A549 (cell line): ENCODE measurements around the gene AEBP1.

Experiments used
- CHD2 ChIP-seq: fragments of 150-350 bp; IDR thresholded peaks from 2 replicates; pipeline ENCODE4 v1.6.1; 2014; ENCODE audit warnings: low read length; ENCODE audit not compliant: partially characterized antibody
- POLR2A ChIP-seq: IDR thresholded peaks from 2 replicates; pipeline ENCODE4 v1.6.1; 2012; ENCODE audit warnings: mild to moderate bottlenecking, low read length
- TP53 ChIP-seq: fragments of 250-450 bp; sonication (Bioruptor Pico); IDR thresholded peaks from 2 replicates; pipeline ENCODE4 v1.5.0; 2021; ENCODE audit warnings: mild to moderate bottlenecking, moderate library complexity
- TF ChIP-seq, protein P1 (sequence below): fragments of >200 bp; sonication (Bioruptor Twin); formaldehyde crosslinking; IDR thresholded peaks from 3 replicates; pipeline ENCODE4 v1.5.1; 2016
- TF ChIP-seq, protein P2 (sequence below): fragments of >200 bp; sonication (Bioruptor Twin); formaldehyde crosslinking; IDR thresholded peaks from 3 replicates; pipeline ENCODE4 v1.6.1; 2016
- TF ChIP-seq, protein P3 (sequence below): IDR thresholded peaks from 2 replicates; pipeline ENCODE4 v1.6.1; 2012

DNA sequence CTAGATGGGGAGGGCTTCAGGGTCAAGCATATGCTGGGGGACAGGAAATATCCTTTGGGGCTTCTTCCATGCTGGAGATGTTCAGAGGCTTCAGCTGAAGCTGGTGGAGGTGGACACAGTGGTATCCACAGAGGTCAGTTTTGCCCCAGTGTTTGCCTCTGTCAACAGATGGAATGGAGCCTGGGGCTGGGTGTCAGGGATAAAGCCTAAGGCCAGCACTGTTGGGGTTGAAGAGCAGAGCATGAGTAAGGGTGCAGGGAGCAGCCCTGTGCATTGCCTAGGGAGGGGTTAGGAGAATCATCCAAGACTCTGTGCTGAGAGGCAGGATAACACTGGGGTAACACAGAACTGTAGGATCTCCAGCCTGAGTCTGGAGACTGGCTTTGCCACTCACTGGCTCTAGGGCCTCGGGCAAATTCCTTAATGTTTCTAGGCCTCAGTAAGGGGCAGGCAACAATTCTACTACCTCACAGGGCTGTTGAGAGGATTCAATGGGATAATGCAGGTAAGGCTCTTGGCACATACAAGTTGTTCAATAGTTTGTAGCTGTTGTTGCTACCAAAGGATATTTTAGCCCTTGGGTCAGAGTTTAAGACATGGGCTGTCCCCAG, 58.7 kb downstream of the AEBP1 start:
- TF ChIP-seq, protein P1, sequence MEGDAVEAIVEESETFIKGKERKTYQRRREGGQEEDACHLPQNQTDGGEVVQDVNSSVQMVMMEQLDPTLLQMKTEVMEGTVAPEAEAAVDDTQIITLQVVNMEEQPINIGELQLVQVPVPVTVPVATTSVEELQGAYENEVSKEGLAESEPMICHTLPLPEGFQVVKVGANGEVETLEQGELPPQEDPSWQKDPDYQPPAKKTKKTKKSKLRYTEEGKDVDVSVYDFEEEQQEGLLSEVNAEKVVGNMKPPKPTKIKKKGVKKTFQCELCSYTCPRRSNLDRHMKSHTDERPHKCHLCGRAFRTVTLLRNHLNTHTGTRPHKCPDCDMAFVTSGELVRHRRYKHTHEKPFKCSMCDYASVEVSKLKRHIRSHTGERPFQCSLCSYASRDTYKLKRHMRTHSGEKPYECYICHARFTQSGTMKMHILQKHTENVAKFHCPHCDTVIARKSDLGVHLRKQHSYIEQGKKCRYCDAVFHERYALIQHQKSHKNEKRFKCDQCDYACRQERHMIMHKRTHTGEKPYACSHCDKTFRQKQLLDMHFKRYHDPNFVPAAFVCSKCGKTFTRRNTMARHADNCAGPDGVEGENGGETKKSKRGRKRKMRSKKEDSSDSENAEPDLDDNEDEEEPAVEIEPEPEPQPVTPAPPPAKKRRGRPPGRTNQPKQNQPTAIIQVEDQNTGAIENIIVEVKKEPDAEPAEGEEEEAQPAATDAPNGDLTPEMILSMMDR, result no peak
- TF ChIP-seq, protein P2, sequence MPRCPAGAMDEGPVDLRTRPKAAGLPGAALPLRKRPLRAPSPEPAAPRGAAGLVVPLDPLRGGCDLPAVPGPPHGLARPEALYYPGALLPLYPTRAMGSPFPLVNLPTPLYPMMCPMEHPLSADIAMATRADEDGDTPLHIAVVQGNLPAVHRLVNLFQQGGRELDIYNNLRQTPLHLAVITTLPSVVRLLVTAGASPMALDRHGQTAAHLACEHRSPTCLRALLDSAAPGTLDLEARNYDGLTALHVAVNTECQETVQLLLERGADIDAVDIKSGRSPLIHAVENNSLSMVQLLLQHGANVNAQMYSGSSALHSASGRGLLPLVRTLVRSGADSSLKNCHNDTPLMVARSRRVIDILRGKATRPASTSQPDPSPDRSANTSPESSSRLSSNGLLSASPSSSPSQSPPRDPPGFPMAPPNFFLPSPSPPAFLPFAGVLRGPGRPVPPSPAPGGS, result no peak
- no peak for TF ChIP-seq CHD2
- TF ChIP-seq POLR2A, result no peak
- TF ChIP-seq, protein P3, sequence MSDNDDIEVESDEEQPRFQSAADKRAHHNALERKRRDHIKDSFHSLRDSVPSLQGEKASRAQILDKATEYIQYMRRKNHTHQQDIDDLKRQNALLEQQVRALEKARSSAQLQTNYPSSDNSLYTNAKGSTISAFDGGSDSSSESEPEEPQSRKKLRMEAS, result no peak
- TF ChIP-seq TP53, result no peak
